HepG2 (cell line): ENCODE results near the gene CNPY4. TPM values are rescaled to one million over a fixed set of nuclear protein-coding genes. Genes with fewer than 3 reads are reported as not detected.

Experiments
- AHR ChIP-seq: IDR thresholded peaks from 2 replicates; pipeline ENCODE4 v1.6.1; 2018; ENCODE audit warnings: missing genetic modification reagents, missing compliant biosample characterization
- ATF1 ChIP-seq: IDR thresholded peaks from 2 replicates; pipeline ENCODE4 v1.6.1; 2016; ENCODE audit warnings: mild to moderate bottlenecking, control low read depth
- CENPT ChIP-seq: sonication (generic); formaldehyde crosslinking; IDR thresholded peaks from 2 replicates; pipeline ENCODE4 v1.8.0; 2022; ENCODE audit warnings: low read depth, mild to moderate bottlenecking, moderate library complexity, missing genetic modification reagents
- DPF2 ChIP-seq: sonication (generic); formaldehyde crosslinking; IDR thresholded peaks from 2 replicates; pipeline ENCODE4 v1.4.0; 2020; ENCODE audit warnings: mild to moderate bottlenecking, low read depth, missing genetic modification reagents, borderline replicate concordance
- FOXM1 ChIP-seq: sonication (generic); formaldehyde crosslinking; IDR thresholded peaks from 2 replicates; pipeline ENCODE4 v1.5.0; 2020; ENCODE audit warnings: missing genetic modification reagents
- KAT7 ChIP-seq: IDR thresholded peaks from 2 replicates; pipeline ENCODE4 v1.6.1; 2018; ENCODE audit warnings: borderline replicate concordance, missing compliant biosample characterization
- LCORL ChIP-seq, 2 experiments: fragments of 450-650 bp in 1 of 2; sonication (generic) in 1 of 2; formaldehyde crosslinking in 1 of 2; IDR thresholded peaks; 2 replicates each; pipeline versions ENCODE4 v1.5.0 to v1.6.1; 2017 to 2020; ENCODE audit warnings: antibody characterized with exemption in 1 of 2, missing genetic modification reagents in 1 of 2
- MZF1 ChIP-seq: sonication (generic); formaldehyde crosslinking; IDR thresholded peaks from 2 replicates; pipeline ENCODE4 v1.8.1; 2023; ENCODE audit warnings: mild to moderate bottlenecking, missing genetic modification reagents, borderline replicate concordance
- PRMT3 ChIP-seq: sonication (generic); formaldehyde crosslinking; IDR thresholded peaks from 2 replicates; pipeline ENCODE4 v1.8.1; 2022; ENCODE audit warnings: low read depth, mild to moderate bottlenecking, moderate library complexity, missing genetic modification reagents, borderline replicate concordance
- RARA ChIP-seq: IDR thresholded peaks from 2 replicates; pipeline ENCODE4 v1.6.1; 2016; ENCODE audit warnings: missing genetic modification reagents, missing compliant biosample characterization
- SETDB1 ChIP-seq: sonication (generic); formaldehyde crosslinking; IDR thresholded peaks from 2 replicates; pipeline ENCODE4 v1.5.1; 2020; ENCODE audit warnings: missing genetic modification reagents, mild to moderate bottlenecking, borderline replicate concordance
- SP4 ChIP-seq: sonication (generic); formaldehyde crosslinking; IDR thresholded peaks from 2 replicates; pipeline ENCODE4 v1.8.1; 2023; ENCODE audit warnings: mild to moderate bottlenecking, missing genetic modification reagents
- TFAP4 ChIP-seq: sonication (generic); IDR thresholded peaks from 2 replicates; pipeline ENCODE4 v1.6.1; 2016; ENCODE audit warnings: low read depth, borderline replicate concordance
- ZBTB37 ChIP-seq: sonication (generic); formaldehyde crosslinking; IDR thresholded peaks from 2 replicates; pipeline ENCODE4 v1.4.0; 2020; ENCODE audit warnings: mild to moderate bottlenecking, missing genetic modification reagents
- ZFP36L2 ChIP-seq: sonication (generic); formaldehyde crosslinking; IDR thresholded peaks from 2 replicates; pipeline ENCODE4 v1.4.0; 2020; ENCODE audit warnings: missing genetic modification reagents
- ZFP41 ChIP-seq: sonication (generic); formaldehyde crosslinking; IDR thresholded peaks from 2 replicates; pipeline ENCODE4 v1.4.0; 2020; ENCODE audit warnings: mild to moderate bottlenecking, missing genetic modification reagents, borderline replicate concordance
- ZNF20 ChIP-seq: sonication (generic); formaldehyde crosslinking; IDR thresholded peaks from 2 replicates; pipeline ENCODE4 v1.4.0; 2020; ENCODE audit warnings: mild to moderate bottlenecking, moderate library complexity, missing genetic modification reagents
- ZNF414 ChIP-seq: sonication (generic); formaldehyde crosslinking; IDR thresholded peaks from 2 replicates; pipeline ENCODE4 v1.5.0; 2020; ENCODE audit warnings: missing genetic modification reagents
- ZNF496 ChIP-seq: sonication (generic); formaldehyde crosslinking; IDR thresholded peaks from 2 replicates; pipeline ENCODE4 v1.8.1; 2023; ENCODE audit warnings: mild to moderate bottlenecking, moderate library complexity, missing genetic modification reagents; ENCODE audit not compliant: insufficient replicate concordance
- ZNF629 ChIP-seq: sonication (generic); formaldehyde crosslinking; conservative IDR thresholded peaks from 2 replicates; pipeline ENCODE4 v1.5.0; 2020; ENCODE audit warnings: missing genetic modification reagents
- ZNF652 ChIP-seq: IDR thresholded peaks from 2 replicates; pipeline ENCODE4 v1.6.1; 2016; ENCODE audit warnings: low read depth, borderline replicate concordance
- ZNF737 ChIP-seq: sonication (generic); formaldehyde crosslinking; IDR thresholded peaks from 2 replicates; pipeline ENCODE4 v1.5.0; 2020; ENCODE audit warnings: missing genetic modification reagents, mild to moderate bottlenecking, borderline replicate concordance
- ZSCAN29 ChIP-seq: sonication (generic); formaldehyde crosslinking; conservative IDR thresholded peaks from 2 replicates; pipeline ENCODE4 v1.4.0; 2020; ENCODE audit warnings: mild to moderate bottlenecking, missing genetic modification reagents
- polyA plus RNA-seq, 8 experiments: library from polyadenylated mRNA; depleted of rRNA in 3 of 8; stranded (reverse) in 7 of 8; unstranded in 1 of 8; fragments of >200 nt; fragmentation: Illumina TruSeq in 4 of 8; extraction: Trizol in 4 of 8; gene quantifications; 2 replicates each; pipeline versions ENCODE4 v1.2.1 to v1.2.3, GENCODE V29; 2011 to 2016; ENCODE audit warnings: low read depth in 4 of 8, missing spikeins in 1 of 8, mixed read lengths in 1 of 8; ENCODE audit not compliant: insufficient read depth in 1 of 8
- total RNA-seq, 5 experiments: library from RNA; depleted of rRNA; stranded (reverse); fragments of >200 nt; fragmentation: Illumina TruSeq; extraction: Trizol; gene quantifications; 2 replicates each; pipeline ENCODE4 v1.2.3, GENCODE V29; 2016; ENCODE audit warnings: low read depth in 1 of 5
- TF ChIP-seq, protein P1 (sequence below): sonication (generic); formaldehyde crosslinking; IDR thresholded peaks from 2 replicates; pipeline ENCODE4 v1.4.0; 2020; ENCODE audit warnings: mild to moderate bottlenecking, missing genetic modification reagents

CNPY4 gene
- total and polyA plus RNA-seq, 2 of the 13 experiments (the other 11 are each of a cell fraction or from before 2014, with no cell fraction given), result 6.2 to 12.7 TPM

GRCh38 chr7:100122067-100122466, 2.6 kb downstream of the CNPY4 start (continued):
- TF ChIP-seq, protein P1, sequence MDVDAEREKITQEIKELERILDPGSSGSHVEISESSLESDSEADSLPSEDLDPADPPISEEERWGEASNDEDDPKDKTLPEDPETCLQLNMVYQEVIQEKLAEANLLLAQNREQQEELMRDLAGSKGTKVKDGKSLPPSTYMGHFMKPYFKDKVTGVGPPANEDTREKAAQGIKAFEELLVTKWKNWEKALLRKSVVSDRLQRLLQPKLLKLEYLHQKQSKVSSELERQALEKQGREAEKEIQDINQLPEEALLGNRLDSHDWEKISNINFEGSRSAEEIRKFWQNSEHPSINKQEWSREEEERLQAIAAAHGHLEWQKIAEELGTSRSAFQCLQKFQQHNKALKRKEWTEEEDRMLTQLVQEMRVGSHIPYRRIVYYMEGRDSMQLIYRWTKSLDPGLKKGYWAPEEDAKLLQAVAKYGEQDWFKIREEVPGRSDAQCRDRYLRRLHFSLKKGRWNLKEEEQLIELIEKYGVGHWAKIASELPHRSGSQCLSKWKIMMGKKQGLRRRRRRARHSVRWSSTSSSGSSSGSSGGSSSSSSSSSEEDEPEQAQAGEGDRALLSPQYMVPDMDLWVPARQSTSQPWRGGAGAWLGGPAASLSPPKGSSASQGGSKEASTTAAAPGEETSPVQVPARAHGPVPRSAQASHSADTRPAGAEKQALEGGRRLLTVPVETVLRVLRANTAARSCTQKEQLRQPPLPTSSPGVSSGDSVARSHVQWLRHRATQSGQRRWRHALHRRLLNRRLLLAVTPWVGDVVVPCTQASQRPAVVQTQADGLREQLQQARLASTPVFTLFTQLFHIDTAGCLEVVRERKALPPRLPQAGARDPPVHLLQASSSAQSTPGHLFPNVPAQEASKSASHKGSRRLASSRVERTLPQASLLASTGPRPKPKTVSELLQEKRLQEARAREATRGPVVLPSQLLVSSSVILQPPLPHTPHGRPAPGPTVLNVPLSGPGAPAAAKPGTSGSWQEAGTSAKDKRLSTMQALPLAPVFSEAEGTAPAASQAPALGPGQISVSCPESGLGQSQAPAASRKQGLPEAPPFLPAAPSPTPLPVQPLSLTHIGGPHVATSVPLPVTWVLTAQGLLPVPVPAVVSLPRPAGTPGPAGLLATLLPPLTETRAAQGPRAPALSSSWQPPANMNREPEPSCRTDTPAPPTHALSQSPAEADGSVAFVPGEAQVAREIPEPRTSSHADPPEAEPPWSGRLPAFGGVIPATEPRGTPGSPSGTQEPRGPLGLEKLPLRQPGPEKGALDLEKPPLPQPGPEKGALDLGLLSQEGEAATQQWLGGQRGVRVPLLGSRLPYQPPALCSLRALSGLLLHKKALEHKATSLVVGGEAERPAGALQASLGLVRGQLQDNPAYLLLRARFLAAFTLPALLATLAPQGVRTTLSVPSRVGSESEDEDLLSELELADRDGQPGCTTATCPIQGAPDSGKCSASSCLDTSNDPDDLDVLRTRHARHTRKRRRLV, result no peak
- TF ChIP-seq ATF1 (no peak), LCORL (IDR thresholded peaks at IDR 0.05) (no peak), LCORL (CRISPR knock-in tag; IDR thresholded peaks at IDR 0.05) (no peak), ZFP41 (no peak), SP4 (CRISPR knock-in tag) (no peak), AHR (CRISPR knock-in tag) (no peak), ZSCAN29 (0 out of 2 replicates have a peak, but pooled peaks have one; percentile 62), FOXM1 (CRISPR knock-in tag) (no peak), ZNF496 (CRISPR knock-in tag) (no peak), RARA (peak; percentile 52; the same call in 1 of the 2 replicates), ZNF629 (no peak; the same call in 1 of the 2 replicates), ZBTB37 (CRISPR knock-in tag) (no peak), ZNF414 (no peak), KAT7 (CRISPR knock-in tag) (no peak), MZF1 (CRISPR knock-in tag) (no peak), SETDB1 (CRISPR knock-in tag) (no peak), ZNF737 (CRISPR knock-in tag) (no peak), ZNF652 (CRISPR knock-in tag) (no peak), PRMT3 (CRISPR knock-in tag) (no peak), CENPT (CRISPR knock-in tag) (no peak), DPF2 (CRISPR knock-in tag) (no peak), TFAP4 (peak; percentile 45; the same call in 1 of the 2 replicates), ZNF20 (CRISPR knock-in tag) (no peak), ZFP36L2 (CRISPR knock-in tag) (no peak)
